ENCODE measurements around the gene PIGT. TPM values are rescaled to one million over a fixed set of nuclear protein-coding genes. Genes with fewer than 3 reads are reported as not detected.

The PIGT gene
- total and polyA plus RNA-seq, 2 donors (not counting 1 experiment from before 2014, with no cell fraction given), result 25.8 to 53.9 TPM

GRCh38 chr20:45427236-45428149 lies 11.6 kb downstream of the PIGT start:
- H3K27ac ChIP-seq (ENCODE audit: insufficient read depth, low read length), result no peak overlapping the region
- TF ChIP-seq EZH2 (IDR thresholded peaks at IDR 0.05; ENCODE audit: low read length, missing control alignments) (no peak), CTCF (conservative IDR thresholded peaks at IDR 0.05 in 1 of 2, IDR thresholded peaks at IDR 0.05 in 1 of 2; ENCODE audit: low read depth in 1 of 2, low read length in 2 of 2) (no peak)
- no peak for DNase-seq (ENCODE audit: low read depth in 2 of 2)
- H4K20me1 ChIP-seq (ENCODE audit: control insufficient read depth, extremely low read depth, insufficient read depth, low read length), result no peaks in the 10 kb centered on the region
- no peak overlapping the region for H3K4me2 ChIP-seq (ENCODE audit: extremely low read depth, insufficient read depth, low read length)
- no peak overlapping the region for H3K4me3 ChIP-seq (replicated peaks in 1 of 4; ENCODE audit: control extremely low read depth in 1 of 4, insufficient read depth in 1 of 4, low read depth in 3 of 4, low read length in 4 of 4)
- no peaks in the 10 kb centered on the region for H3K9me3 ChIP-seq (ENCODE audit: control insufficient read depth, insufficient read depth, low read depth, low read length)
- peaks cover 7% of the 10 kb centered on the region for H3K36me3 ChIP-seq (ENCODE audit: control insufficient read depth, insufficient read depth, low read length)
- no peaks in the 10 kb centered on the region for H3K27me3 ChIP-seq (ENCODE audit: control insufficient read depth, insufficient read depth, low read length)
- no peaks in the 10 kb centered on the region for H3K79me2 ChIP-seq (ENCODE audit: control insufficient read depth, insufficient read depth, low read length)
- H2AFZ ChIP-seq (ENCODE audit: low read length), result no peak overlapping the region
- H3K9ac ChIP-seq (ENCODE audit: insufficient read depth, low read length), result no peak overlapping the region
- H3K4me1 ChIP-seq (ENCODE audit: control insufficient read depth, extremely low read depth, insufficient read depth, low read length), result no peaks in the 10 kb centered on the region

DNA sequence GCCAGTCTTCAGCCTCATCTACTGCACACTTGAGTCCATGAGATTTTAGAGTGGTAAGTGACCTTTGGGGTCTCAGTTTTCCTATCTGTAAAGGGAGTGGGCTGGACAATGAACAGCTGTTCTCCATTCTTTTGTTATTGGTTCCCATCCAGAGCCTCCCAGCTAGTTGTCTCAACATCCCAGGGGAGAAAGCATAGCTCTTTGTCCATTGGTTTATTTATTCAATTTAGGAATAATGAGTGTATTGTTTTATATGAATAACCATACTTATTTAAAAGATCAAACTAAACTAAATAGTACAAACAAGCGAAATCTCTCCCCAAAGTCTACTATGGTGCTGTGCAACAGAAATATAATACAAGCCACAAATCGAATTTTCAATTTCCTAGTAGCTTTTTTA lies 13.7 kb downstream of the PIGT start:
- no peak overlapping the region for H3K4me2 ChIP-seq (ENCODE audit: extremely low read depth, insufficient read depth, low read length)
- H3K9me3 ChIP-seq (ENCODE audit: control insufficient read depth, insufficient read depth, low read depth, low read length), result no peaks in the 10 kb centered on the region
- no peaks in the 10 kb centered on the region for H3K4me1 ChIP-seq (ENCODE audit: control insufficient read depth, extremely low read depth, insufficient read depth, low read length)
- no peaks in the 10 kb centered on the region for H4K20me1 ChIP-seq (ENCODE audit: control insufficient read depth, extremely low read depth, insufficient read depth, low read length)
- no peak overlapping the region for H3K9ac ChIP-seq (ENCODE audit: insufficient read depth, low read length)
- H3K27ac ChIP-seq (ENCODE audit: insufficient read depth, low read length), result no peak overlapping the region
- no peaks in the 10 kb centered on the region for H3K27me3 ChIP-seq (ENCODE audit: control insufficient read depth, insufficient read depth, low read length)
- no peak overlapping the region for H3K4me3 ChIP-seq (replicated peaks in 1 of 4; ENCODE audit: control extremely low read depth in 1 of 4, insufficient read depth in 1 of 4, low read depth in 3 of 4, low read length in 4 of 4)
- no peak overlapping the region for H2AFZ ChIP-seq (ENCODE audit: low read length)
- H3K36me3 ChIP-seq (ENCODE audit: control insufficient read depth, insufficient read depth, low read length), result no peaks in the 10 kb centered on the region
- H3K79me2 ChIP-seq (ENCODE audit: control insufficient read depth, insufficient read depth, low read length), result no peaks in the 10 kb centered on the region
- DNase-seq (ENCODE audit: low read depth in 2 of 2), result no peak
- no peak for TF ChIP-seq EZH2 (IDR thresholded peaks at IDR 0.05; ENCODE audit: low read length, missing control alignments)

DNA sequence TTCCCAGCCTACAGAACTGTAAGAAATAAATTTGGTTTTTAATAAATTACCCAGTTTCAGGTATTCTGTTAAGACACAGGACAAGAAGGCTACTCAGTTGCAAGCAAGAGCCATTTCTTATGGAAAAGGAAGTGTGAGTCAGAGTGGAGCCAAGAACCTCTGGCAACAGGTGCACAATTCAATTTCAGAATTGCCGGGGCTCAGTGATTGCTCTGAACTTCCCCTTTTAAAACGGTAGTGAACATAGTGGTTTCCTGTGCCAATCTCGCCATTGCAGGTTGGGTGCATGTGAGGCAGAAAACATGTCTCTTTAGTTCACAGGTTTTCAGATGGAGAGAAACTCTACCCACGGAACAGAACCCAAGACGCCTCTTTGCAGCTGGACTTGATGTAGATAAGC lies 16.4 kb downstream of the PIGT start:
- Histone ChIP-seq H3K4me2 (ENCODE audit: extremely low read depth, insufficient read depth, low read length) (no peak overlapping the region), H3K27me3 (ENCODE audit: control insufficient read depth, insufficient read depth, low read length) (no peaks in the 10 kb centered on the region), H3K9me3 (ENCODE audit: control insufficient read depth, insufficient read depth, low read depth, low read length) (no peaks in the 10 kb centered on the region), H3K79me2 (ENCODE audit: control insufficient read depth, insufficient read depth, low read length) (no peaks in the 10 kb centered on the region), H3K4me3 (replicated peaks in 1 of 4; ENCODE audit: control extremely low read depth in 1 of 4, insufficient read depth in 1 of 4, low read depth in 3 of 4, low read length in 4 of 4) (no peak overlapping the region), H3K9ac (ENCODE audit: insufficient read depth, low read length) (no peak overlapping the region), H3K36me3 (ENCODE audit: control insufficient read depth, insufficient read depth, low read length) (no peaks in the 10 kb centered on the region), H4K20me1 (ENCODE audit: control insufficient read depth, extremely low read depth, insufficient read depth, low read length) (no peaks in the 10 kb centered on the region), H3K4me1 (ENCODE audit: control insufficient read depth, extremely low read depth, insufficient read depth, low read length) (no peaks in the 10 kb centered on the region), H3K27ac (ENCODE audit: insufficient read depth, low read length) (no peak overlapping the region), H2AFZ (ENCODE audit: low read length) (no peak overlapping the region)
- TF ChIP-seq CTCF (conservative IDR thresholded peaks at IDR 0.05 in 1 of 2, IDR thresholded peaks at IDR 0.05 in 1 of 2; ENCODE audit: low read depth in 1 of 2, low read length in 2 of 2), result no peak
- TF ChIP-seq EZH2 (IDR thresholded peaks at IDR 0.05; ENCODE audit: low read length, missing control alignments), result no peak
- no peak for DNase-seq (ENCODE audit: low read depth in 2 of 2)

All from fibroblast of lung (primary cell).